ENCODE data around the gene SYT4.
"Not testable (repeated sequence)": the region's sequence is repeated elsewhere in the genome, so short reads cannot be mapped to it uniquely, and the experiment has no call there.

The SYT4 gene

GRCh38 chr18:43277164-43277600, at the start of gene SYT4:
TSS of gene SYT4 (minus strand) at chr18:43277490. CDS start at chr18:43277281, 209 bp downstream.
- peak; percentile 45 for DNase-seq

DNA sequence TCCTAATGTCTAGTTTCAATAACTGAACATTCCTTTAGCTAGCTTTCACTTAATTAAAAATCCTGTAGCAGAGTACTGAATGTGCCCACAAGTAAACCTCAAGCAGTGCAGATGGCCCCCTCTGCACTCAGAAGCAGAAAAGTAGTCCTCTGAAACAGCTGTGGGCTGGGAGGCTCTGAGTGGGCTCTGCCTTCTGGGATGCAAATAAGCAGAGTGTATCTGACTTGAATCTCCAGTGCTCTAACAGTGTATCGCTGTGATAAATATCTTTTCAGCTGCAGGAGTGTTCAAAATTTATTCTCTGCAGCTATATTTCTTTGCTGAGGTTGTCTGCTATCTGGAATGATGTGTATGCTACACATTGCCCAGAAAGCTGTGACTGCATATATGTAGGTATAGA, 44.8 kb upstream of the SYT4 start:
- no peak for DNase-seq

- no peak for DNase-seq
Measured at GRCh38 chr18:43314941-43315340, 37.7 kb upstream of the SYT4 start.

- DNase-seq: no peak
Measured at GRCh38 chr18:43312891-43313290, 35.6 kb upstream of the SYT4 start.

DNA sequence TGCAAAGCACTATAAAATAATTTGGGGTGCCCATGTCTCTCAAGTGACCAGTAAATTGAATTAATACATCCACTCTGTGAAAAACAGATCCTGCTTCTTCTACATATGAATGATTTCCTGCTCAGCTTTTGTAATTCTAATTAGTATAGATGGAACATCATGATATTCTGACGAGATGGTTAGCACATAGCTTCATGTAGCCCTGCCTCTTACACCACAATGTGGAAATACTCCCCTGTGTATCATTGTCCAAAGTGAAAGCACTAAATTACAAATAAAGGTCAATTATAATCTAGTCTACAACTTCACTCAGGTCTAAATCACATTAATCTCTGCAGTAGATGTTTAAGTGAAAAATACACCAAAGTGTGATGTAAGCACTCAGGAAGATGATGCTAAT, 32.9 kb upstream of the SYT4 start:
- no peak for DNase-seq

DNA sequence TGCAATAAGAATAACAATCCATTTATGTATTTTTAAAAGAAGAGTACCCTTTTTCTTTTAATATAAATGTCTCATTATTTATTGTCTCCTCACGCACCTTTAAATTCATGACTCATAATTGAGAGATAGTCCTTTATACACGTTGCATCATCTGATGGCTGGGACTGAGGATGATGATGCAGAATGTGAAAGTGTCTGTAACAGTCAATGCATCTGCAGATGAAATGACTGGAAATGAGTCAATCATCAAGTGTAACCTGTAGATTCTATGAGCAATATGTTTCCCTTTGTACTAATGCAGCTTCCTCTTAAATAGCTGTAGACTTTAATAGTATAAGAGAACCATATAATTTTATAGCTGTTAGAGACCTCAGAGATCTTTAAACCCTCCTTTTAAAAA, 26.1 kb upstream of the SYT4 start:
- DNase-seq: no peak

DNA sequence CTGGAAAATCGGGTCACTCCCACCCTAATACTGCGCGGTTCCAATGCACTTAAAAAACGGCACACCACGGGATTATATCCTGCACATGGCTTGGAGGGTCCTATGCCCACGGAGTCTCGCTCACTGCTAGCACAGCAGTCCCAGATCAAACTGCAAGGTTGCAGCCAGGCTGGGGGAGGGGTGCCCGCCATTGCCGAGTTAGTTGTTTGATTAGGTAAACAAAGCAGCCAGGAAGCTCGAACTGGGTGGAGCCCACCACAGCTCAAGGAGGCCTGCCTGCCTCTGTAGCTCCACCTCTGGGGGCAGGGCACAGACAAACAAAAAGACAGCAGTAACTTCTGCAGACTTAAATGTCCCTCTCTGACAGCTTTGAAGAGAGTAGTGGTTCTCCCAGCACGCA, 8.9 kb upstream of the SYT4 start:
- not testable (repeated sequence) for DNase-seq

DNA sequence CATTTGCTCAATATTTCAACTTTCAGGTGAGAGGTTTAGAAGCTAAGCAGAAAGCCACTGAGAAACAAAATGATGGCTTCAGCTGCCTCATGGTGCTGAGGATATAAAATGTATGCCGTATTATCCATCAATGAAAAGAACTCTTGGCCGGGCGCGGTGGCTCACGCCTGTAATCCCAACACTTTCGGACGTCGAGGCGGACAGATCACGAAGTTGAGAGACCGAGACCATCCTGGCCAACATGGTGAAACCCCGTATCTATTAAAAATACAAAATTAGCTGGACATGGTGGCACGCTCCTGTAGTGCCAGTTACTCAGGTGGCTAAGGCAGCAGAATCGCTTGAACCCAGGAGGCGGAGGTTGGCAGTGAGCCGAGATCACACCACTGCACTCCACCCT, 6.0 kb upstream of the SYT4 start:
- no peak for DNase-seq

- DNase-seq: peak; percentile 51
Measured at GRCh38 chr18:43279015-43279744, 1.9 kb upstream of the SYT4 start.

DNA sequence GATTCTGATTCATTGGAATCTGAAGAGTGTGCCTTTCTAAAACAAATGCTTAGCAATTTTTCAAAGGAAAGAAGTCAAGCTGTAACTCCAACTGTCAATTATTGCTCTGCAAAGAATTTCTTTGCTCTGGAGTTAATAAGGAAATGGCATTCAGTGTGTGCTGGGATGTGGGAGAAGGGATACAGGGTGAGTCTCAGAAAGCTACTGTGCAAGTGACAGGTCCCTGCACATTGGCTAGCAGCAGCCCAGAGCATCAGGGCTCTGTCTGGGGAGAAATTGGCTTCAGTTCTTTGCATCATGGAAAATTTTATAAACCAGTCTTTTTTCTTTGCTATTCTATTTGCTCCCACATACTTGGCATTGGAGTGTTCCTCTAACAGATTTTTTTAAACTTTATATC, 1.1 kb upstream of the SYT4 start:
- no peak for DNase-seq

GRCh38 chr18:43276491-43276890, 799 bp downstream of the SYT4 start:
- no peak for DNase-seq

- no peak for DNase-seq
Measured at GRCh38 chr18:43275546-43275945, 1.7 kb downstream of the SYT4 start.

- DNase-seq: no peak
Measured at GRCh38 chr18:43274526-43274925, 2.8 kb downstream of the SYT4 start.

DNA sequence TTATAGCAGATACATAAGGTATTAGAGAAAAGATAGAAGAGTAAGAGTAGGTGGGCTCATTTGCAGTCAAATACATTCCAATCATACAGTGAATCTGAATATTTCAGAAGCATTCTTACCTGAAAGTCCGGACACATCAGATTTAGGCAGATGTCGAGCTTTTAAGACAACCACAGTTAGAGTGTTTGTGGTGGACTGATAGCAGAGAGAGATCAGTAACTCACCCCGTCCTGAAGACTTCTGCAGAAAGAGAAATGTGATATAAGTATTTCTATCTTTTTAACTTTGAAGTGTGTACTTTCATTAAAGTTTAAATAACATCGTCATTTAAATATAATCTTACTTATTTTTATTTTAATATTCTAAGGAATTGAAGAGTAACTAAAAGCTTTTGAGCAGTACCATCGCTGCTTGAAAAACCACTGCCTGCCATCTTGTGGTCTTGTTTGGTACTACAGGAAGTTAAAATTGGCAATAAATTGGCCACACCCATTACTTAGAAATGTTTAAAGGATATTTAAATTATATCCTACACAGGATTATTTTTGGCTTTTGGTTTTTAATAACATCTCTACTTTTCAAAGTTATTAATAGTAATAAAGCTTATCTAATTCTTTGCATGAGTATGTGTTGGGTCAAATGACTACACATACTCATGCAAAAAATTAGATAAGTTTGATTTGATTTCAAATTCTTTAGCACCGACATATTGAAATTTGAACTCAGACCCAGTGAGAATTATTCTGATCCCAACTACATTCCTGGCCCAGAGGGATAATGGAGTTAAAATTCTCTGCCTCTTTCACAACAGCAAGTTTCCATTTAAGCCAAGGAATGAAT, 5.5 kb downstream of the SYT4 start:
- peak; percentile 67 for DNase-seq

DNA sequence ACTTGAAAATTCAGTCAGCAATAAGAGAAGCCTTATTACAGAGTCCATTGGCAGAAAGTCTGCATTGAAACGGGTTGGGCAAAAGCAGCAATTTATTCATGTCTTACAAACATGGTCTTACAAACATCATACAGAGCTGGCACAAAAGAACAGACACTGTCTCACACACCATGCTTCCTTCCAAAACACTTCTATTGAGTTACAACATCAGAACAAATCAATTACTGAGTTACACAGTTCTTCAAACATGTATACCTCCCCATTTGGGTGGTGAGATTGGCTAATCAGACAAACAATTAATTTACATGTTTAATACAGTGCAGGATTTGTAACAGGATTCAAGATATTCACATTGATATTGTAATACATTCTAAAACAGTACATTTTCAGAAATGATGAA, 9.5 kb downstream of the SYT4 start:
- no peak for DNase-seq

GRCh38 chr18:43265465-43265864, 11.8 kb downstream of the SYT4 start:
- no peak for DNase-seq

GRCh38 chr18:43248610-43249249, 28.6 kb downstream of the SYT4 start:
- DNase-seq: no peak

- no peak for DNase-seq
Measured at GRCh38 chr18:43247944-43248343, 29.3 kb downstream of the SYT4 start.

DNA sequence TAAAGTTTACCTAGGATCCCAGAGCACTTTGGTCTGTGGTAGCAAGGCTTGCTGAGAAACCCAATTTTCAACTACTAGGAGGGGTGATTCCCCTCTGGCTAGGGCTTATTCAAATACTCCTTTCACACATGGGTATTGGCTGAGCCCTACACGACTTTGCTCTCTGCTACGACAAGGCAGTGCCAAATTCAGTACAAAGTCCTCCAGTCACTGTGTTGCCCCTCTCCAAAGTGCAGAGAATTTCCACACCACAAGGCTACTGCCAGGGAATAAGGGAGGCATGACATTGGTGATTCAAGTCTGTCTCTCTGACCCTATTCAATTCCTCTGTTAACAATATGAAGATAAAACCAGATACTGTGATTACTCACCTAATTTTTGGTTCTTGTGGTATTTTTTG, 38.9 kb downstream of the SYT4 start:
- no peak for DNase-seq

GRCh38 chr18:43236921-43237320, 40.4 kb downstream of the SYT4 start:
- no peak for DNase-seq

DNA sequence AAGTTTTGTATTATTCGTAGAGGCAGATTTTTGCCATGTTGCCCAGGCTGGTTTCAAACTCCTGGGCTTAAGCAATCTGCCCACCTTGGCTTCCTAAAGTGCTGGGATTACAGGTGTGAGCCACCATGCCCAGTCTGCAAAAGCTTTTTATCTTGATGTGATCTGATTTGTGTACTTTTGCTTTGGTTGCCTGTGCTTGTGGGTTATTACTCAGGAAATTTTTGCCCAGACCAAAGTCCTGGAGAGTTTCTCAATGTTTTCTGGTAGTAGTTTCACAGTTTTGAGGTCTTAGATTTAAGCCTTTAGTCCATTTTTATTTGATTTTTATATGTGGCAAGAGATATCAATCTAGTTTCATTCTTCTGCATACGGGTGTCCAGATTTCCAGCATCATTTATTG, 42.4 kb downstream of the SYT4 start:
- DNase-seq: no peak

GRCh38 chr18:43222501-43222900, 54.8 kb downstream of the SYT4 start:
- no peak for DNase-seq

- DNase-seq: no peak
Measured at GRCh38 chr18:43220691-43221090, 56.6 kb downstream of the SYT4 start.

Measured in hematopoietic multipotent progenitor cell treated with erythropoietin and hydrocortisone succinate and interleukin-3 and kit ligand, for 4 days (in vitro differentiated cells).